Bronchial epithelial cell (primary cell): ENCODE measurements around the gene RBM38. TPM values are rescaled to one million over a fixed set of nuclear protein-coding genes. Genes with fewer than 3 reads are reported as not detected.

Experiments used
- DNase-seq: peaks from one replicate; pipeline ENCODE4 v3.0.0-alpha.2; 2010; ENCODE audit warnings: low read depth
- FAIRE-seq: peaks from 2 replicates; lab custom pipeline; 2011; peaks lifted over from hg19 to GRCh38; lab: Jason Lieb, UNC
- H3K27me3 ChIP-seq: 2 replicates; pipeline ENCODE4 v1.5.1; 2011; ENCODE audit warnings: low read length; ENCODE audit not compliant: control insufficient read depth, insufficient read depth
- H3K36me3 ChIP-seq: 2 replicates; pipeline ENCODE4 v1.5.1; 2011; ENCODE audit warnings: low read length; ENCODE audit not compliant: control insufficient read depth, insufficient read depth
- H3K4me3 ChIP-seq: 2 replicates; pipeline ENCODE4 v1.5.1; 2011; ENCODE audit warnings: mild to moderate bottlenecking, low read depth, low read length, control low read depth
- CTCF ChIP-seq: IDR thresholded peaks from 2 replicates; pipeline ENCODE4 v1.5.1; 2011; ENCODE audit warnings: mild to moderate bottlenecking, moderate library complexity, low read length, control low read depth, inconsistent platforms; ENCODE audit not compliant: insufficient read depth, severe bottlenecking
- total RNA-seq: library from RNA; depleted of rRNA; stranded (reverse); fragments of >200 nt; gene quantifications from 2 replicates; pipeline ENCODE4 v1.2.1, GENCODE V29; 2014

The RBM38 gene
- total RNA-seq, 1 donor from 2014 or later: 6.8 TPM

- Histone ChIP-seq H3K27me3 (no peaks in the 10 kb centered on the region), H3K4me3 (peak overlapping the region; percentile 65), H3K36me3 (peaks cover 6% of the 10 kb centered on the region)
- FAIRE-seq: no peak
- no peak for DNase-seq
- TF ChIP-seq CTCF: no peak
Measured at GRCh38 chr20:57391439-57392301, 474 bp downstream of the RBM38 start.

- Histone ChIP-seq H3K4me3 (peak overlapping the region; percentile 65), H3K27me3 (no peaks in the 10 kb centered on the region), H3K36me3 (peaks cover 6% of the 10 kb centered on the region)
- DNase-seq (no peak), FAIRE-seq (no peak)
- no peak for TF ChIP-seq CTCF
Measured at GRCh38 chr20:57392512-57393271, 1.5 kb downstream of the RBM38 start.

DNA sequence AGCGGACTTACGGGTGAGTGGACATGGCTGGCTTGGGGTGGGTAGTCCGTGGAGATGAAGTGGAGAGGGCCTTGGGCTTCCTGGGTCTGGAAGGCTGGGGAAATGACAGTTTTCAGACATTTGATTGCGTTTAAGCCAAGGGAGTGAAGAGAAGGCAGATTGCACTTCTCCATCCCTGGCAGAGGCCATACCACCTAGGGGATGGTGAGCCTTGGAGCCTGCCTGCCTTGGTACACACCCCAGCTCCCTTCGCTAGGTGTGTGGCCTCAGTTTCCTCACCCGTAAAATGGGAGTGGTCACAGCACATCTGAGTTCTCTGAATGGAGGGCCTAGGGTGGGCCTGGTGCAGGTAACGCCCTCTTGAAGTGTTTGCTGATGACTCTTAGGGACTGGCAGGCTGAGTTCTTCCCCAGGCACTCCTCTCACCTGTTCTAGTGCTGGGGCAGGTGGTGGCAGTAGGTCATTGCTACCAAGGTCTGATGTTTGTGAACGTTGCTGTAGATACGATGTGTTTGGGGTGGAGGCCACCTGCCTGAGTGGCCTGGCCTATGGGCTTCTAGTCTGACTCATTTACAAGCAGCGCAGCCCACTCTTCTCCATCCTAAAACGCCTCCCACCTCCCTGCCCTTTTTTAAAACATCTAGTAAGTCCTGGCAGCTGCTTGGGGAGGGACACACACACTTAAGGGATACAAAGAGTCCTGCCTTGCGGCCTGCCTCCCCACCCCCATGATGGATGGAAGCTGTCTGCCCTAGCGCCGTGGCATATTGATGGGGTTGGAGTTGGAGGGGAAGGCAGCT is 2.3 kb downstream of the RBM38 start:
- DNase-seq (no peak), FAIRE-seq (no peak)
- no peaks in the 10 kb centered on the region for H3K27me3 ChIP-seq
- no peak overlapping the region for H3K4me3 ChIP-seq
- TF ChIP-seq CTCF: no peak
- H3K36me3 ChIP-seq: peaks cover 6% of the 10 kb centered on the region

- DNase-seq (no peak), FAIRE-seq (peak; percentile 62)
- H3K36me3 ChIP-seq: peaks cover 6% of the 10 kb centered on the region
- H3K4me3 ChIP-seq: no peak overlapping the region
- H3K27me3 ChIP-seq: no peaks in the 10 kb centered on the region
- TF ChIP-seq CTCF: no peak
Measured at GRCh38 chr20:57394121-57395082, 3.2 kb downstream of the RBM38 start.
